Measurements from ENCODE around the gene STIM2.

Gene STIM2

GRCh38 chr4:26819478-26820095, 41.1 kb upstream of the STIM2 start:
- H3K27ac ChIP-seq (ENCODE audit: low read length), result no peak overlapping the region
- H2AFZ ChIP-seq (ENCODE audit: low read length), result no peak overlapping the region
- H3F3A ChIP-seq (ENCODE audit: insufficient read depth, low read length), result no peaks in the 10 kb centered on the region
- H3K4me3 ChIP-seq (ENCODE audit: low read length), result no peak overlapping the region
- H3K4me2 ChIP-seq (ENCODE audit: low read depth, low read length), result no peak overlapping the region
- TF ChIP-seq EZH2 (optimal IDR thresholded peaks at IDR 0.05; ENCODE audit: low read depth, low read length) (no peak), CTCF (IDR thresholded peaks at IDR 0.05; ENCODE audit: low read length) (no peak), EZH2phosphoT487 (IDR thresholded peaks at IDR 0.05; ENCODE audit: low read length) (no peak)
- no peak for DNase-seq
- H3K79me2 ChIP-seq (ENCODE audit: low read length), result no peaks in the 10 kb centered on the region
- H3K36me3 ChIP-seq (replicated peaks; ENCODE audit: insufficient read depth, low read length), result no peaks in the 10 kb centered on the region
- H3K27me3 ChIP-seq (replicated peaks; ENCODE audit: insufficient read depth, low read length), result no peaks in the 10 kb centered on the region
- no peaks in the 10 kb centered on the region for H3K4me1 ChIP-seq (ENCODE audit: low read length)
- no peaks in the 10 kb centered on the region for H3K9me3 ChIP-seq (replicated peaks; ENCODE audit: insufficient read depth, low read length)
- H3K9ac ChIP-seq (ENCODE audit: low read length), result no peak overlapping the region
- H4K20me1 ChIP-seq (ENCODE audit: insufficient read depth, low read length), result no peaks in the 10 kb centered on the region
- H3K9me2 ChIP-seq (replicated peaks; ENCODE audit: insufficient read depth, low read length), result no peaks in the 10 kb centered on the region

- no peak overlapping the region for H3K4me2 ChIP-seq (ENCODE audit: low read depth, low read length)
- no peaks in the 10 kb centered on the region for H3K9me3 ChIP-seq (replicated peaks; ENCODE audit: insufficient read depth, low read length)
- no peak for TF ChIP-seq CTCF (IDR thresholded peaks at IDR 0.05; ENCODE audit: low read length)
- no peak for TF ChIP-seq EZH2phosphoT487 (IDR thresholded peaks at IDR 0.05; ENCODE audit: low read length)
- no peak for TF ChIP-seq EZH2 (optimal IDR thresholded peaks at IDR 0.05; ENCODE audit: low read depth, low read length)
- no peaks in the 10 kb centered on the region for H3K27me3 ChIP-seq (replicated peaks; ENCODE audit: insufficient read depth, low read length)
- DNase-seq, result no peak
- H3K4me3 ChIP-seq (ENCODE audit: low read length), result no peak overlapping the region
- no peaks in the 10 kb centered on the region for H3F3A ChIP-seq (ENCODE audit: insufficient read depth, low read length)
- no peaks in the 10 kb centered on the region for H3K79me2 ChIP-seq (ENCODE audit: low read length)
- H3K4me1 ChIP-seq (ENCODE audit: low read length), result no peaks in the 10 kb centered on the region
- no peak overlapping the region for H3K9ac ChIP-seq (ENCODE audit: low read length)
- H3K27ac ChIP-seq (ENCODE audit: low read length), result no peak overlapping the region
- no peaks in the 10 kb centered on the region for H3K36me3 ChIP-seq (replicated peaks; ENCODE audit: insufficient read depth, low read length)
- H3K9me2 ChIP-seq (replicated peaks; ENCODE audit: insufficient read depth, low read length), result no peaks in the 10 kb centered on the region
- no peak overlapping the region for H2AFZ ChIP-seq (ENCODE audit: low read length)
- H4K20me1 ChIP-seq (ENCODE audit: insufficient read depth, low read length), result no peaks in the 10 kb centered on the region
These were observed 40.3 kb upstream of the STIM2 start for GRCh38 chr4:26820346-26820745.

- Histone ChIP-seq H3K27me3 (replicated peaks; ENCODE audit: insufficient read depth, low read length) (no peaks in the 10 kb centered on the region), H3F3A (ENCODE audit: insufficient read depth, low read length) (no peaks in the 10 kb centered on the region), H2AFZ (ENCODE audit: low read length) (no peak overlapping the region), H4K20me1 (ENCODE audit: insufficient read depth, low read length) (no peaks in the 10 kb centered on the region), H3K9me2 (replicated peaks; ENCODE audit: insufficient read depth, low read length) (no peaks in the 10 kb centered on the region), H3K9ac (ENCODE audit: low read length) (no peak overlapping the region), H3K4me3 (ENCODE audit: low read length) (no peak overlapping the region), H3K36me3 (replicated peaks; ENCODE audit: insufficient read depth, low read length) (no peaks in the 10 kb centered on the region), H3K79me2 (ENCODE audit: low read length) (no peaks in the 10 kb centered on the region), H3K27ac (ENCODE audit: low read length) (no peak overlapping the region), H3K4me1 (ENCODE audit: low read length) (no peaks in the 10 kb centered on the region), H3K9me3 (replicated peaks; ENCODE audit: insufficient read depth, low read length) (no peaks in the 10 kb centered on the region), H3K4me2 (ENCODE audit: low read depth, low read length) (no peak overlapping the region)
- TF ChIP-seq EZH2 (optimal IDR thresholded peaks at IDR 0.05; ENCODE audit: low read depth, low read length) (no peak), EZH2phosphoT487 (IDR thresholded peaks at IDR 0.05; ENCODE audit: low read length) (no peak), CTCF (IDR thresholded peaks at IDR 0.05; ENCODE audit: low read length) (no peak)
- no peak for DNase-seq
These were observed 39.6 kb upstream of the STIM2 start for GRCh38 chr4:26821031-26821430.

Measured in MM.1S (cell line).